Naive thymus-derived CD8-positive, alpha-beta T cell (primary cell): ENCODE measurements around the gene TKT. TPM values are rescaled to one million over a fixed set of nuclear protein-coding genes. Genes with fewer than 3 reads are reported as not detected.
"Not testable (repeated sequence)": the region's sequence is repeated elsewhere in the genome, so short reads cannot be mapped to it uniquely, and the experiment has no call there.

ENCODE experiments used
- ATAC-seq, 2 donors: fragments of 150-1000 bp; cut with Tn5 transposase in 1 of 2; sonication (Bioruptor Pico), chemical (Tn5 transposase) in 1 of 2; 1 replicate in 1 of 2; 2 replicates in 1 of 2; pipeline ENCODE4 v1.10.0; 2021; ENCODE audit warnings: mild to moderate bottlenecking in 2 of 2, moderate library complexity in 2 of 2
- POLR2A ChIA-PET: fragments of 350-600 bp; sonication (Branson Sonifier 250); formaldehyde crosslinking; loops from one replicate; lab custom pipeline; 2021; ENCODE audit warnings: antibody characterized with exemption; lab: Charles Lee
- DNase-seq, 10 donors: peaks; one replicate each; pipeline versions ENCODE4 v3.0.0 to v3.0.0-alpha.2; 2020 to 2022
- H3K27ac Mint-ChIP-seq, 10 donors: one replicate each; pipeline ENCODE4 v1.8.0; 2020 to 2022; ENCODE audit warnings: mild to moderate bottlenecking in 10 of 10, mixed read lengths in 10 of 10, moderate library complexity in 4 of 10, inconsistent platforms in 1 of 10
- H3K27me3 Mint-ChIP-seq, 5 donors: one replicate each; pipeline ENCODE4 v1.8.0; 2021 to 2022; ENCODE audit warnings: mixed read lengths in 5 of 5
- H3K36me3 Mint-ChIP-seq, 3 donors: one replicate each; pipeline ENCODE4 v1.8.0; 2020 to 2022; ENCODE audit warnings: mixed read lengths in 3 of 3, mild to moderate bottlenecking in 2 of 3, inconsistent platforms in 1 of 3
- H3K4me1 Mint-ChIP-seq, 4 donors: one replicate each; pipeline ENCODE4 v1.8.0; 2021 to 2022; ENCODE audit warnings: mixed read lengths in 4 of 4
- H3K4me3 Mint-ChIP-seq, 10 donors: one replicate each; pipeline ENCODE4 v1.8.0; 2020 to 2022; ENCODE audit warnings: mild to moderate bottlenecking in 10 of 10, mixed read lengths in 10 of 10, moderate library complexity in 6 of 10, inconsistent platforms in 1 of 10
- H3K9me3 Mint-ChIP-seq, 9 donors: one replicate each; pipeline ENCODE4 v1.8.0; 2020 to 2022; ENCODE audit warnings: mixed read lengths in 9 of 9, mild to moderate bottlenecking in 3 of 9, inconsistent platforms in 1 of 9, moderate library complexity in 1 of 9
- polyA plus RNA-seq, 3 donors: library from polyadenylated mRNA; unstranded; fragments of 300-500 nt; fragmentation: Illumina TruSeq; gene quantifications; one replicate each; pipeline ENCODE4 v1.2.3, GENCODE V29; 2021
- total RNA-seq, 8 experiments: library from RNA in 2 of 8; stranded (reverse) in 2 of 8; gene quantifications; one replicate each; pipeline ENCODE4 v1.2.3 and lab custom pipeline; 2021 to 2026

TKT gene, protein sequence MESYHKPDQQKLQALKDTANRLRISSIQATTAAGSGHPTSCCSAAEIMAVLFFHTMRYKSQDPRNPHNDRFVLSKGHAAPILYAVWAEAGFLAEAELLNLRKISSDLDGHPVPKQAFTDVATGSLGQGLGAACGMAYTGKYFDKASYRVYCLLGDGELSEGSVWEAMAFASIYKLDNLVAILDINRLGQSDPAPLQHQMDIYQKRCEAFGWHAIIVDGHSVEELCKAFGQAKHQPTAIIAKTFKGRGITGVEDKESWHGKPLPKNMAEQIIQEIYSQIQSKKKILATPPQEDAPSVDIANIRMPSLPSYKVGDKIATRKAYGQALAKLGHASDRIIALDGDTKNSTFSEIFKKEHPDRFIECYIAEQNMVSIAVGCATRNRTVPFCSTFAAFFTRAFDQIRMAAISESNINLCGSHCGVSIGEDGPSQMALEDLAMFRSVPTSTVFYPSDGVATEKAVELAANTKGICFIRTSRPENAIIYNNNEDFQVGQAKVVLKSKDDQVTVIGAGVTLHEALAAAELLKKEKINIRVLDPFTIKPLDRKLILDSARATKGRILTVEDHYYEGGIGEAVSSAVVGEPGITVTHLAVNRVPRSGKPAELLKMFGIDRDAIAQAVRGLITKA
- total RNA-seq (10 to 100 TPM; 93.9 to 97.0 TPM), polyA plus RNA-seq (10 to 100 TPM; 51.1 to 73.1 (median 69.7) TPM), total RNA-seq (lab: John Stamatoyannopoulos, UW) (99.1 to 327 (median 153) reads per million in 6 experiments)

DNA sequence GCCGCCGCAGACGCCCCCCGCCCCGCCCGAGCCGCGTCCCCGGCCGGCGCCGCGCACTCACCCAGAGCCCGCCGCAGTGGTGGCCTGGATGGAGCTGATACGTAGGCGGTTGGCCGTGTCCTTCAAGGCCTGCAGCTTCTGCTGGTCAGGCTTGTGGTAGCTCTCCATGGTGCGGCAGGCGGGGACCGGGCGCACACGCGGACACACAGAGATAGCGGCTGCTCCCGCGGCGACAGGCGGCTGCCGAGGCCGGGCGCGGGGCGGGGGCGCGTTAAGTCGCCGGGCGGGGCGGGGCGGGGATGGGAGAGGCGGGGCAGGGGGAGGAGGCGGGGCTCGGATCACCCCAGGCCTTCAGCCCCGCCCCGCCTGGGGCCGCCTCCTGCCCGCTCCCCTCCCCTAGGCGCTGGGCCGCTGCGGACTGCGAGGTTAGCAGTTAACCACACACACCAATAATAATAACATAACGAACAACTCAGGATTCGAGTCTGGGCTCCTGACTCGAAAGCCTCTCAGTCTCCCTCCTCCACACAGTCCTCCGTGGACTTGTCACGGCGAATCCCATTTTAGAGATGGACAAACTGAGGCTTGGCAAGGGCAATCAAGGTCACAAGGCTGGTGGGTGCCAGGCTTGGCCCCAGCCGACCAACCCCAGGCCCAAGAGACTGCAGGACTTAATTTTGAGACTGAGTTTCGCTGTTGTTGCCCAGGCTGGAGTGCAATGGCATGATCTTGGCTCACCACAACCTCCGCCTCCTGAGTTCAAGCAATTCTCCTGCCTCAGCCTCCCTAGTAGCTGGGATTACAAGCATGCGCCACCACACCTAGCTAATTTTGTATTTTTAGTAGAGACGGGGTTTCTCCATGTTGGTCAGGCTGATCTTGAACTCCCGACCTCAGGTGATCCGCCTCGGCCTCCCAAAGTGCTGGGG, at the start of gene TKT:
TSS of gene TKT (minus strand) at position 248 of the 929 bp plus-strand sequence. CDS start at position 168, 80 bp downstream.
- POLR2A ChIA-PET = interaction anchor here (0.6 to 2.6 kb wide), 5 partner anchors 11 to 484 kb away, joined by 4 to 18 read pairs (median 7); partner anchors contain the start of genes DCP1A and RFT1
- Mint-ChIP-seq H3K27me3 (no peaks in the 10 kb centered on the region), H3K4me3 (peak within 1 kb of the TSS; percentile 88 to 95 (median 92)), H3K36me3 (no peaks in the 10 kb centered on the region), H3K27ac (peak within 1 kb of the TSS; percentile 51 to 92 (median 86)), H3K4me1 (peaks cover 16 to 43% (median 39%) of the 10 kb centered on the region in 4 donors), H3K9me3 (no peaks in the 10 kb centered on the region)
- ATAC-seq = peak; percentile 75 to 77
- DNase-seq = peak; percentile 56 to 89 (median 70)

DNA sequence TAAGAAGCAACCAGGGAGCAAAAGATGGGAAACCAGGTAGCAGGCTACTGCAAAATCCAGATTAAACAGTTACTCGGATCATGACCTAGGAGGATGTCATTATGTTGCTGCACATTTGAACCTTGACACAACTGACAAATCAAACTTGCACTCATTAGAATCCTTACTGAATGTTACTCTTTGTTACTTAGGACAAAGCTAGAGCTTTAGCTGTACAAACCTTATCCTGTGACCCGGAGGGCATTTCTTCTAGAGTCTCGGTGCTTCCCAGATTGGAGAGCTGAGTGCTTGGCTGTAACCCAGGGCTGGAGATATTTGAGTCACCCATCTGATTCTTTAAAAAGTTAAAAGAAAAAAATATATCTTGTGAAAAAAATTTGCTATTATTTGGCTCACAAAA, 48.1 kb upstream of the TKT start:
- no peak for DNase-seq
- Mint-ChIP-seq H3K4me1 (peaks cover 0 to 3% (median under 1%) of the 10 kb centered on the region in 4 donors), H3K9me3 (no peaks in the 10 kb centered on the region), H3K27ac (peak overlapping the region in 6 of 10 donors; percentile 9 to 81 (median 46)), H3K27me3 (no peaks in the 10 kb centered on the region), H3K36me3 (peaks cover 4 to 66% (median 13%) of the 10 kb centered on the region in 3 donors), H3K4me3 (no peak overlapping the region)
- ATAC-seq = no peak
- POLR2A ChIA-PET = no interaction called here

- ATAC-seq = no peak
Observed at GRCh38 chr3:53303549-53303948, 47.7 kb upstream of the TKT start.

DNA sequence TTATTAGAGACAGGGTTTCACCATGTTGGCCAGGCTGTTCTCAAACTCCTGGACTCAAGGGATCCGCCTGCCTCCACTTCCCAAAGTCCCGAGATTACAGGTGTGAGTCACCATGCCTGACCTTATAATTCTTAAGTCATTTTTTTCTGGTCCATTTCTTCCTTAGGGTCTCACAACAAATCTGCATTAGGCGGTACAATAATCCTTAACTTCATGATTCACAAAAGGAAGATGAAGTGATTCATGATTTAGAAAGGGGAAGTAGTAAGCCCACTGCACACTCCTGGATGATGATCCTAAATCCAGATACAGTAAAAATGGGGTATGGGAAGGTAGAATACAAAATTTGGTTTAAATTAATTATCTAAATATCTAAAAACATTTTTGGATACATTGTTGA, 45.0 kb upstream of the TKT start:
- no peaks in the 10 kb centered on the region for H3K9me3 Mint-ChIP-seq
- ATAC-seq = no peak
- H3K4me3 Mint-ChIP-seq = no peak overlapping the region
- H3K27me3 Mint-ChIP-seq = no peaks in the 10 kb centered on the region
- peaks cover 0 to 3% (median under 1%) of the 10 kb centered on the region in 4 donors for H3K4me1 Mint-ChIP-seq
- no peak for DNase-seq
- POLR2A ChIA-PET = interaction anchor here (1.4 kb wide), 1 partner anchor 47 kb away, joined by 8 read pairs; the partner anchor contains the start of gene DCP1A
- H3K36me3 Mint-ChIP-seq = peaks cover 4 to 69% (median 11%) of the 10 kb centered on the region in 3 donors
- peak overlapping the region in 2 of 10 donors; percentile 26 to 43 for H3K27ac Mint-ChIP-seq

More at GRCh38 chr3:53303549-53303948, 47.7 kb upstream of the TKT start:
- Mint-ChIP-seq H3K36me3 (peaks cover 4 to 63% (median 13%) of the 10 kb centered on the region in 3 donors), H3K4me3 (no peak overlapping the region), H3K27me3 (no peaks in the 10 kb centered on the region), H3K9me3 (no peaks in the 10 kb centered on the region), H3K4me1 (peaks cover 0 to 3% (median under 1%) of the 10 kb centered on the region in 4 donors), H3K27ac (peak overlapping the region in 5 of 10 donors; percentile 9 to 82 (median 25))
- POLR2A ChIA-PET = no interaction called here
- DNase-seq = no peak

GRCh38 chr3:53299611-53300023, 43.8 kb upstream of the TKT start:
- not testable (repeated sequence) for H3K4me3 Mint-ChIP-seq, H3K27me3 Mint-ChIP-seq, H3K9me3 Mint-ChIP-seq, H3K4me1 Mint-ChIP-seq
- peak; percentile 76 to 87 for ATAC-seq
- peak overlapping the region in 2 of 10 donors; percentile 18 to 70 for H3K27ac Mint-ChIP-seq
- POLR2A ChIA-PET = interaction anchor here (1.4 kb wide), 1 partner anchor 48 kb away, joined by 8 read pairs; the partner anchor contains the start of gene DCP1A
- H3K36me3 Mint-ChIP-seq = peaks cover 4 to 68% (median 11%) of the 10 kb centered on the region in 3 donors
- peak in 4 of 10 donors; percentile 19 to 62 (median 56) for DNase-seq

DNA sequence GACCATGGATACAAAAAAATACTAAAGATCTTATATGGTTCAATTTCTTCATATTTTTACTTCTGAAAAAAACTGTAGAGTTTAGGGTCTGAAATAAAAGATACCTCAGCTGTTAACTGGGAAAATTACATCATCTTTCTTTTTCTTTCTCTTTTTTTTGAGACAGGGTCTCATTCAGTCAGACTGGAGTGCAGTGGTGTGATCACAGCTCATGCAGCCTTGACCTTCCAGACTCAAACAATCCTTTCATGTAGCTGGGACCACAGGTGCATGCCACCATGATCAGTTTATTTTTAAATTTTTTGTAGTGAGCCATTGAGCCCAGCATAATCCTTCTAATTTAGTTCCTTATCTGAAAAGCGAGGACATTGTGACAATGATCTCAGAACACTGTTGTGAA, 39.6 kb upstream of the TKT start:
- Mint-ChIP-seq H3K27ac (no peak overlapping the region), H3K27me3 (no peaks in the 10 kb centered on the region), H3K9me3 (no peaks in the 10 kb centered on the region), H3K36me3 (peaks cover 4 to 60% (median 9%) of the 10 kb centered on the region in 3 donors), H3K4me1 (peaks cover 0 to 10% (median under 1%) of the 10 kb centered on the region in 4 donors), H3K4me3 (no peak overlapping the region)
- ATAC-seq (no peak), DNase-seq (no peak)
- POLR2A ChIA-PET = no interaction called here

GRCh38 chr3:53293867-53294266, 38.0 kb upstream of the TKT start:
- ATAC-seq (no peak), DNase-seq (no peak)
- POLR2A ChIA-PET = interaction anchor here (0.6 kb wide), 1 partner anchor 13 kb away, joined by 3 read pairs; no protein-coding TSS in a partner anchor
- no peaks in the 10 kb centered on the region for H3K9me3 Mint-ChIP-seq
- no peak overlapping the region for H3K4me3 Mint-ChIP-seq
- peak overlapping the region in 5 of 10 donors; percentile 34 to 72 (median 61) for H3K27ac Mint-ChIP-seq
- H3K4me1 Mint-ChIP-seq = peaks cover 0 to 8% (median 0%) of the 10 kb centered on the region in 4 donors
- peaks cover 0 to 57% (median 4%) of the 10 kb centered on the region in 3 donors for H3K36me3 Mint-ChIP-seq
- H3K27me3 Mint-ChIP-seq = no peaks in the 10 kb centered on the region

GRCh38 chr3:53288214-53288613, 32.4 kb upstream of the TKT start:
- no peak for ATAC-seq
- POLR2A ChIA-PET = no interaction called here
- H3K27me3 Mint-ChIP-seq = no peaks in the 10 kb centered on the region

DNA sequence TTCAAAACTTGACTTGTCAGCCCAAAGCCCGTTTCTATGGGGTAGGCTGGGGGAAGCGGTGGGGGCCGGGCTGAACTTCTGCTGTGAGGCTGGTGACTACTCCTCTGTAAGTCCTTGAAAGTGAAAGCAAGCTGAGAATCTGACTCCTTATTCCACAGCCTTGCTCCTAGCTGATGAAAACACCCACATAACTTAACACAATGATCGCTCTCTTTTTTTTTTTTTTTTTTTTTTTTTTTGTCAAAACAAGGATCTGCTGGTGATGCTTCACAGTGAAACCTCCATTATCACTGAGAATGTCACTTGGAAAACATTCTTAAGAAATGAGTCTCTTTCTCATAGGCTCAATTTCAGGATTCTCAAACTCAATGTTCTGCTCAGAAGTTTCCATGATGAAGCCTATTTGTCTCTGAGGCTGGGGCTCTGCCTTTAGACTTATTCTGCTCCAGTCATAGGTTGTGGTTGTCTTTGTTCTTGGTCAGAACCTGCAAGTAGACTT, 31.4 kb upstream of the TKT start:
- H3K27ac Mint-ChIP-seq = peak overlapping the region in 3 of 10 donors; percentile 52 to 68 (median 53)
- ATAC-seq = no peak
- DNase-seq = no peak
- POLR2A ChIA-PET = no interaction called here
- peaks cover 0 to 68% (median 12%) of the 10 kb centered on the region in 3 donors for H3K36me3 Mint-ChIP-seq
- H3K27me3 Mint-ChIP-seq = no peaks in the 10 kb centered on the region
- H3K4me1 Mint-ChIP-seq = no peaks in the 10 kb centered on the region
- H3K4me3 Mint-ChIP-seq = no peak overlapping the region
- no peaks in the 10 kb centered on the region for H3K9me3 Mint-ChIP-seq

More at GRCh38 chr3:53288214-53288613, 32.4 kb upstream of the TKT start:
- Mint-ChIP-seq H3K4me3 (no peak overlapping the region), H3K27ac (peak overlapping the region in 3 of 10 donors; percentile 33 to 48 (median 33)), H3K36me3 (peaks cover 0 to 72% (median 15%) of the 10 kb centered on the region in 3 donors), H3K9me3 (no peaks in the 10 kb centered on the region), H3K4me1 (no peaks in the 10 kb centered on the region)
- no peak for DNase-seq

- Mint-ChIP-seq H3K27me3 (no peaks in the 10 kb centered on the region), H3K36me3 (peaks cover 0 to 64% (median 11%) of the 10 kb centered on the region in 3 donors), H3K9me3 (no peaks in the 10 kb centered on the region), H3K4me3 (no peak overlapping the region), H3K27ac (peak overlapping the region in 2 of 10 donors; percentile 52 to 53), H3K4me1 (no peaks in the 10 kb centered on the region)
- POLR2A ChIA-PET = no interaction called here
- DNase-seq = no peak
- ATAC-seq = no peak
Observed at GRCh38 chr3:53286727-53287126, 30.9 kb upstream of the TKT start.

DNA sequence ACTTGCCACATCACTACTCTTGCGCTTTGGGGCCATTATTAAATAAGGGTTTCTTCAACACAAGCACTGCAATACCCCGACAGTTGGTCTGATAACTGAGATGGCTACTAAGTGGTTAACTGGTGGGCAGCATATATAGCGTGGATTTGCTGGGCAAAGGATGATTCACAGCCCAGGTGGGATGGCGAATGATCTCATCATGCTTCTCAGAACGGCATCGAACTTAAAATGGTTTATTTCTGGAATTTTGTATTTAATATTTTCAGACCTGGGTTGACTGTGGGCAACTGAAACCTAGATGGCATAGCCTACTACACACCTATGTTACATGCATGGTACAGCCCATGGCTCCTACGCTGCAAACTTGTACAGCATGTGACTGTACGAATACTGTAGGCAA, 26.8 kb upstream of the TKT start:
- H3K27ac Mint-ChIP-seq = no peak overlapping the region
- POLR2A ChIA-PET = no interaction called here
- DNase-seq = no peak
- ATAC-seq = no peak
- no peaks in the 10 kb centered on the region for H3K9me3 Mint-ChIP-seq
- H3K36me3 Mint-ChIP-seq = peaks cover 0 to 37% (median 10%) of the 10 kb centered on the region in 3 donors
- H3K27me3 Mint-ChIP-seq = no peaks in the 10 kb centered on the region
- H3K4me3 Mint-ChIP-seq = no peak overlapping the region
- H3K4me1 Mint-ChIP-seq = no peaks in the 10 kb centered on the region
